Mammary microvascular endothelial cell (primary cell): ENCODE data around the gene GTF3C4. TPM values are rescaled to one million over a fixed set of nuclear protein-coding genes. Genes with fewer than 3 reads are reported as not detected.

Experiments used
- total RNA-seq: library from RNA; depleted of rRNA; stranded (reverse); fragments of >200 nt; gene quantifications from 2 replicates; pipeline ENCODE4 v1.2.3, GENCODE V29; 2015

The GTF3C4 gene, protein sequence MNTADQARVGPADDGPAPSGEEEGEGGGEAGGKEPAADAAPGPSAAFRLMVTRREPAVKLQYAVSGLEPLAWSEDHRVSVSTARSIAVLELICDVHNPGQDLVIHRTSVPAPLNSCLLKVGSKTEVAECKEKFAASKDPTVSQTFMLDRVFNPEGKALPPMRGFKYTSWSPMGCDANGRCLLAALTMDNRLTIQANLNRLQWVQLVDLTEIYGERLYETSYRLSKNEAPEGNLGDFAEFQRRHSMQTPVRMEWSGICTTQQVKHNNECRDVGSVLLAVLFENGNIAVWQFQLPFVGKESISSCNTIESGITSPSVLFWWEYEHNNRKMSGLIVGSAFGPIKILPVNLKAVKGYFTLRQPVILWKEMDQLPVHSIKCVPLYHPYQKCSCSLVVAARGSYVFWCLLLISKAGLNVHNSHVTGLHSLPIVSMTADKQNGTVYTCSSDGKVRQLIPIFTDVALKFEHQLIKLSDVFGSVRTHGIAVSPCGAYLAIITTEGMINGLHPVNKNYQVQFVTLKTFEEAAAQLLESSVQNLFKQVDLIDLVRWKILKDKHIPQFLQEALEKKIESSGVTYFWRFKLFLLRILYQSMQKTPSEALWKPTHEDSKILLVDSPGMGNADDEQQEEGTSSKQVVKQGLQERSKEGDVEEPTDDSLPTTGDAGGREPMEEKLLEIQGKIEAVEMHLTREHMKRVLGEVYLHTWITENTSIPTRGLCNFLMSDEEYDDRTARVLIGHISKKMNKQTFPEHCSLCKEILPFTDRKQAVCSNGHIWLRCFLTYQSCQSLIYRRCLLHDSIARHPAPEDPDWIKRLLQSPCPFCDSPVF
- 10.9 TPM in 2 replicates for total RNA-seq

GRCh38 chr9:132670457-132671391 lies at the start of gene GTF3C4:
GTF3C4 (plus strand) TSS chr9:132670464; CDS start chr9:132670599, 135 bp downstream.

GRCh38 chr9:132669698-132670456 lies 387 bp upstream of the GTF3C4 start, which contains the start of gene DDX31:
DDX31 (minus strand) TSS chr9:132669983; CDS start chr9:132669934, 49 bp downstream.

Other genes with a start within 250 kb of the GTF3C4 start
- not detected in 2 replicates for gene BARHL1, start 87.9 kb upstream of the GTF3C4 start, total RNA-seq
- gene DDX31, start 481 bp upstream of the GTF3C4 start, total RNA-seq, result 9.9 and 11.7 TPM in 2 replicates
- gene AK8, start 207.8 kb downstream of the GTF3C4 start, total RNA-seq, result 0.07 and 0.15 TPM in 2 replicates
- 1.4 and 1.5 TPM in 2 replicates for gene SPACA9, start 208.4 kb downstream of the GTF3C4 start, total RNA-seq